Liver (tissue), 9 donors: ENCODE measurements around the gene MISP. TPM values are rescaled to one million over a fixed set of nuclear protein-coding genes. Genes with fewer than 3 reads are reported as not detected.

Experiments
- DNase-seq: peaks from one replicate; pipeline ENCODE4 v3.0.0-alpha.2; 2017; ENCODE audit warnings: low spot score
- H3K27ac ChIP-seq, 2 donors: one replicate each; pipeline ENCODE4 v1.7.0; 2013; ENCODE audit warnings: inconsistent platforms in 2 of 2, low read length in 2 of 2, control low read depth in 1 of 2, low read depth in 1 of 2, mild to moderate bottlenecking in 1 of 2
- H3K27me3 ChIP-seq, 4 donors: one replicate each; pipeline versions ENCODE4 v1.6.1 to v1.7.0; 2013; ENCODE audit warnings: low read length in 3 of 4, inconsistent platforms in 1 of 4, mild to moderate bottlenecking in 1 of 4, moderate library complexity in 1 of 4; ENCODE audit not compliant: control insufficient read depth in 4 of 4, insufficient read depth in 4 of 4
- H3K36me3 ChIP-seq, 4 donors: one replicate each; pipeline versions ENCODE4 v1.6.1 to v1.7.0; 2013; ENCODE audit warnings: low read length in 3 of 4, mild to moderate bottlenecking in 3 of 4, low read depth in 1 of 4, moderate library complexity in 1 of 4; ENCODE audit not compliant: control insufficient read depth in 4 of 4, insufficient read depth in 3 of 4
- H3K4me1 ChIP-seq, 4 donors: one replicate each; pipeline versions ENCODE4 v1.6.1 to v1.7.0; 2013; ENCODE audit warnings: low read length in 3 of 4, mild to moderate bottlenecking in 3 of 4, moderate library complexity in 1 of 4; ENCODE audit not compliant: control insufficient read depth in 4 of 4, insufficient read depth in 4 of 4
- H3K4me3 ChIP-seq, 3 donors: one replicate each; pipeline versions ENCODE4 v1.6.1 to v1.7.0; 2013; ENCODE audit warnings: low read length in 3 of 3, control low read depth in 1 of 3, low read depth in 1 of 3, mild to moderate bottlenecking in 1 of 3
- H3K9ac ChIP-seq, 2 donors: one replicate each; pipeline ENCODE4 v1.7.0; 2013; ENCODE audit warnings: low read length in 2 of 2, mild to moderate bottlenecking in 2 of 2, moderate library complexity in 2 of 2, control low read depth in 1 of 2, low read depth in 1 of 2
- H3K9me3 ChIP-seq, 4 donors: one replicate each; pipeline versions ENCODE4 v1.6.1 to v1.7.0; 2013; ENCODE audit warnings: low read length in 3 of 4; ENCODE audit not compliant: control insufficient read depth in 4 of 4
- CTCF ChIP-seq: fragments of 150-350 bp; IDR thresholded peaks from 2 replicates; pipeline ENCODE4 v1.5.1; 2017; ENCODE audit warnings: improper control_type of control experiment, low read depth, low read length; ENCODE audit not compliant: missing input control
- FOXA1 ChIP-seq: IDR thresholded peaks from 2 replicates; pipeline ENCODE4 v1.6.1; 2016; ENCODE audit warnings: antibody characterized with exemption
- HNF4A ChIP-seq, 2 donors: conservative IDR thresholded peaks; 2 replicates each; pipeline ENCODE4 v1.6.1; 2016; ENCODE audit warnings: antibody characterized with exemption in 2 of 2, mild to moderate bottlenecking in 2 of 2
- HNF4G ChIP-seq: IDR thresholded peaks from 2 replicates; pipeline ENCODE4 v1.6.1; 2016; ENCODE audit warnings: antibody characterized with exemption
- NR2F2 ChIP-seq: IDR thresholded peaks from 2 replicates; pipeline ENCODE4 v1.6.1; 2016; ENCODE audit warnings: antibody characterized with exemption
- RAD21 ChIP-seq, 2 donors: IDR thresholded peaks; 2 replicates each; pipeline ENCODE4 v1.6.1; 2016; ENCODE audit warnings: antibody characterized with exemption in 2 of 2, mild to moderate bottlenecking in 2 of 2
- REST ChIP-seq: IDR thresholded peaks from 2 replicates; pipeline ENCODE4 v1.6.1; 2016; ENCODE audit warnings: antibody characterized with exemption, mild to moderate bottlenecking
- RXRA ChIP-seq, 2 donors: IDR thresholded peaks; 2 replicates each; pipeline ENCODE4 v1.6.1; 2017 to 2018; ENCODE audit warnings: antibody characterized with exemption in 2 of 2, mild to moderate bottlenecking in 1 of 2
- SP1 ChIP-seq: IDR thresholded peaks from 2 replicates; pipeline ENCODE4 v1.6.1; 2018; ENCODE audit warnings: antibody characterized with exemption, mild to moderate bottlenecking
- TAF1 ChIP-seq: conservative IDR thresholded peaks from 2 replicates; pipeline ENCODE4 v1.6.1; 2016; ENCODE audit warnings: antibody characterized with exemption, mild to moderate bottlenecking
- YY1 ChIP-seq: IDR thresholded peaks from 2 replicates; pipeline ENCODE4 v1.6.1; 2016; ENCODE audit warnings: antibody characterized with exemption, mild to moderate bottlenecking
- WGBS: extraction: QIAGEN DNeasy Blood & Tissue Kit; methylation state at CpG from one replicate; pipeline ENCODE4 v1.1.7; 2013; 5-methylcytosine and 5-hydroxymethylcytosine counted together
- polyA plus RNA-seq, 2 donors: library from polyadenylated mRNA; stranded (reverse) in 1 of 2; unstranded in 1 of 2; fragments of 200-250 nt in 1 of 2; fragments of >200 nt in 1 of 2; fragmentation: Nextera tagmentation in 1 of 2; extraction: Ambion mirVana in 1 of 2; gene quantifications; one replicate each; pipeline versions ENCODE4 v1.2.1 to v1.2.3, GENCODE V29; 2013 to 2015
- total RNA-seq, 2 donors: library from RNA; depleted of rRNA; stranded (reverse); fragments of >200 nt; gene quantifications; one replicate each; pipeline ENCODE4 v1.2.3, GENCODE V29; 2014
- donor health status: healthy.
- donor health status: healthy.
- donor health status: healthy.
- donor health status: healthy.
- donor health status: healthy.

The MISP gene
- total and polyA plus RNA-seq, 4 donors = 0.05 to 0.08 TPM; not detected in 2

- TF ChIP-seq CTCF (no peak), YY1 (no peak), HNF4G (no peak), RAD21 (IDR thresholded peaks at IDR 0.05) (no peak)
Measured at GRCh38 chr19:791007-791566, 40.2 kb downstream of the MISP start (continued).

GRCh38 chr19:791567-792305, 40.8 kb downstream of the MISP start:
- no peaks in the 10 kb centered on the region for H3K27me3 ChIP-seq
- no peak overlapping the region for H3K9ac ChIP-seq
- H3K9me3 ChIP-seq = no peaks in the 10 kb centered on the region
- peaks cover 0 to 6% (median 2%) of the 10 kb centered on the region in 4 donors for H3K4me1 ChIP-seq
- no peak overlapping the region for H3K4me3 ChIP-seq
- H3K27ac ChIP-seq = peak overlapping the region; percentile 54 to 56
- no peaks in the 10 kb centered on the region for H3K36me3 ChIP-seq
- peak; percentile 83 for DNase-seq
- TF ChIP-seq RXRA (IDR thresholded peaks at IDR 0.05) (no peak), RAD21 (IDR thresholded peaks at IDR 0.05) (no peak), HNF4A (conservative IDR thresholded peaks at IDR 0.05) (no peak), FOXA1 (no peak), TAF1 (no peak), HNF4G (no peak)
- WGBS = 64% methylated on average over 8 of the region's 8 CpGs

- H3K36me3 ChIP-seq = no peaks in the 10 kb centered on the region
- H3K4me1 ChIP-seq = peaks cover 0 to 6% (median 3%) of the 10 kb centered on the region in 4 donors
- no peak overlapping the region for H3K4me3 ChIP-seq
- WGBS = 76% methylated on average over 16 of the region's 16 CpGs
- DNase-seq = no peak
- H3K27ac ChIP-seq = peak overlapping the region; percentile 54 to 56
- no peak overlapping the region for H3K9ac ChIP-seq
- H3K27me3 ChIP-seq = no peaks in the 10 kb centered on the region
- TF ChIP-seq NR2F2 (no peak), SP1 (no peak), REST (no peak), CTCF (no peak)
- H3K9me3 ChIP-seq = no peaks in the 10 kb centered on the region
Measured at GRCh38 chr19:792306-792885, 41.5 kb downstream of the MISP start.
